ENCODE results near the gene ZNF644.

Gene ZNF644

GRCh38 chr1:90994461-90994860 is 27.4 kb downstream of the ZNF644 start:
- H2AFZ ChIP-seq (ENCODE audit: low read depth, low read length) = no peak overlapping the region
- H3K4me1 ChIP-seq (ENCODE audit: insufficient read depth, low read length) = no peaks in the 10 kb centered on the region
- H3K9me3 ChIP-seq (ENCODE audit: low read length) = peaks cover 41% of the 10 kb centered on the region
- peaks cover 13% of the 10 kb centered on the region for H3K36me3 ChIP-seq (ENCODE audit: insufficient read depth, low read length)
- no peak overlapping the region for H3K4me3 ChIP-seq (ENCODE audit: low read length)
- no peaks in the 10 kb centered on the region for H3K27me3 ChIP-seq (ENCODE audit: insufficient read depth, low read length)

DNA sequence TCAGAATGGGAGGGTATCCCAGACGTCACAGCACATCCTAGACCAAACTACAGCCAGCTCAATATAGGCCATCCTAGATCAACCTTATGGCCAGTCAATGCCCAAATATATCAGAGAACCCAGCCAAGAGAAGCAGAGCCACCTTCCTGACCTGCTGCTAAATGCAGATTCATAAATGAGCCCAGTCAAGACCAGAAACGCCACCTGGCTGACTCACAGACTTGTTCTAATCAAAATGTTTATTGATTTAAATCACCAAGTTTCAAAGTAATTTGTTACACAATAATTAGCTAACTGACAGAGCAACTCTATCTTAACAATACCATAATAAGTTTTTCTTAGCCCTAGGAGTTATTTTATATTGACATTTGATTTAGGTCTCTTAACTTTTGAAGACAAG is 28.6 kb downstream of the ZNF644 start:
- H3K27me3 ChIP-seq (ENCODE audit: insufficient read depth, low read length) = no peaks in the 10 kb centered on the region
- H3K4me3 ChIP-seq (ENCODE audit: low read length) = no peak overlapping the region
- peaks cover 47% of the 10 kb centered on the region for H3K9me3 ChIP-seq (ENCODE audit: low read length)
- H2AFZ ChIP-seq (ENCODE audit: low read depth, low read length) = no peak overlapping the region
- H3K36me3 ChIP-seq (ENCODE audit: insufficient read depth, low read length) = peaks cover 13% of the 10 kb centered on the region
- H3K4me1 ChIP-seq (ENCODE audit: insufficient read depth, low read length) = no peaks in the 10 kb centered on the region

DNA sequence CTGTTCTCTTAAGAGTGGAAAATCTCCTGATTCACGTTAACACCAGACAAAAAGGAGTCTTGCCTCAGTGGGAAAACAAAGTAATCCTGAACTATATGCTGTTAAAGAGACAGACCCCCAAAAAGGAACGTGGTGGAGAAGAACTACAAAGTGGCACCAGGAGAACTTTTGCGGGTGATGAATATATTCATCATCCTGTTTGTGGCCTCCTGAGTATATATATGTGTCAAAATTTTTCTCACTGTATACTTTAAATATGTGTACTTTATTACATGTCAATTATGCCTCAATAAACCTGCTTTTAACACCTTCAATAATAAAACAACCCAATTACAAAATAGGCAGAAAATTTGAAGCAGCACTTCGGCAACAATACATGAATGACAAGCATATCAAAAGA is 31.1 kb downstream of the ZNF644 start:
- H3K9me3 ChIP-seq (ENCODE audit: low read length) = peaks cover 37% of the 10 kb centered on the region

DNA sequence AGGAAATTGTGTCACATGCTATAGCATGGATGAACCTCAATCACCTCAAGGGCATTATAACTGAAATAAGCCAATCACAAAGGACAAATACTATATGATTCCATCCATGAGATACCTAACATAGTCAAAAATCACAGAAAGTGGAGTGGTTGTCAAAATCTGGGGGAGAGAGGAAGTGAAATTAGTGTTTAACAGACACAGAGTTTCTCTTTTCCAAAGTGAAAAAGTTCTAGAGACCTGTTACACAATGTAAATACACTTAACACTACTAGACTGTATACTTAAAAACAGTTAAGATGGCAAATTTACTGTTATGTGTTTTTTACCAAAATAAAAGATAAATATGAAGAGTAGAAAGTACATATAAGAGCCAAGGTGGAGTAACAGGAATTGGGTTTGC is 31.8 kb downstream of the ZNF644 start:
- Histone ChIP-seq H3K36me3 (ENCODE audit: insufficient read depth, low read length) (peaks cover 13% of the 10 kb centered on the region), H2AFZ (ENCODE audit: low read depth, low read length) (no peak overlapping the region), H3K9me3 (ENCODE audit: low read length) (peaks cover 37% of the 10 kb centered on the region), H3K27me3 (ENCODE audit: insufficient read depth, low read length) (no peaks in the 10 kb centered on the region), H3K4me3 (ENCODE audit: low read length) (no peak overlapping the region), H3K4me1 (ENCODE audit: insufficient read depth, low read length) (no peaks in the 10 kb centered on the region)

More for the DNA sequence above, 31.1 kb downstream of the ZNF644 start:
- Histone ChIP-seq H2AFZ (ENCODE audit: low read depth, low read length) (no peak overlapping the region), H3K36me3 (ENCODE audit: insufficient read depth, low read length) (peaks cover 13% of the 10 kb centered on the region), H3K4me3 (ENCODE audit: low read length) (no peak overlapping the region), H3K4me1 (ENCODE audit: insufficient read depth, low read length) (no peaks in the 10 kb centered on the region), H3K27me3 (ENCODE audit: insufficient read depth, low read length) (no peaks in the 10 kb centered on the region)

DNA sequence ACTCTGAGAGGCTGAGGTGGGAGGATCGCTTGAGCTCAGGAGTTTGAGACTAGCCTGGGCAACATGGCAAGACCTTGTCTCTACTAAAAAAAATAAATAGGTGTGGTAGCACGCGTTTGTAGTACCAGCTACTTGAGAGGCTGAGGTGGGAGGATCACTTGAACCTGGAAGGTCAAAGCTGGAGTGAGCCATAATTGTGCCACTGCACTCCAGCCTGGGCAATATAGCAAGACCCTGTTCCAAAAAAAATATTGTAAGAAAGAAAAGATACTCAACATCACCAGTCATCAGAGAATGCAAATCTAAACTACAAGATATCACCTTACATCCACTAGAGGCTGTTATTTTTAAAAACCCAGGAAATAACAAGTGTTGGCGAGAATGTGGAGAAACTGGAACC is 32.5 kb downstream of the ZNF644 start:
- H3K27me3 ChIP-seq (ENCODE audit: insufficient read depth, low read length) = no peaks in the 10 kb centered on the region
- peaks cover 13% of the 10 kb centered on the region for H3K36me3 ChIP-seq (ENCODE audit: insufficient read depth, low read length)
- peaks cover 34% of the 10 kb centered on the region for H3K9me3 ChIP-seq (ENCODE audit: low read length)
- H3K4me1 ChIP-seq (ENCODE audit: insufficient read depth, low read length) = no peaks in the 10 kb centered on the region
- H2AFZ ChIP-seq (ENCODE audit: low read depth, low read length) = no peak overlapping the region
- no peak overlapping the region for H3K4me3 ChIP-seq (ENCODE audit: low read length)

GRCh38 chr1:90987841-90988240 is 34.0 kb downstream of the ZNF644 start:
- H2AFZ ChIP-seq (ENCODE audit: low read depth, low read length) = no peak overlapping the region
- no peaks in the 10 kb centered on the region for H3K4me1 ChIP-seq (ENCODE audit: insufficient read depth, low read length)
- H3K36me3 ChIP-seq (ENCODE audit: insufficient read depth, low read length) = peaks cover 15% of the 10 kb centered on the region
- peaks cover 31% of the 10 kb centered on the region for H3K9me3 ChIP-seq (ENCODE audit: low read length)
- H3K27me3 ChIP-seq (ENCODE audit: insufficient read depth, low read length) = no peaks in the 10 kb centered on the region
- no peak overlapping the region for H3K4me3 ChIP-seq (ENCODE audit: low read length)

GRCh38 chr1:90986953-90987352 is 34.9 kb downstream of the ZNF644 start:
- Histone ChIP-seq H2AFZ (ENCODE audit: low read depth, low read length) (no peak overlapping the region), H3K4me1 (ENCODE audit: insufficient read depth, low read length) (no peaks in the 10 kb centered on the region), H3K4me3 (ENCODE audit: low read length) (no peak overlapping the region), H3K9me3 (ENCODE audit: low read length) (peaks cover 27% of the 10 kb centered on the region), H3K36me3 (ENCODE audit: insufficient read depth, low read length) (peaks cover 16% of the 10 kb centered on the region), H3K27me3 (ENCODE audit: insufficient read depth, low read length) (no peaks in the 10 kb centered on the region)

- H3K9me3 ChIP-seq (ENCODE audit: low read length) = peaks cover 6% of the 10 kb centered on the region
- H3K4me1 ChIP-seq (ENCODE audit: insufficient read depth, low read length) = no peaks in the 10 kb centered on the region
- H2AFZ ChIP-seq (ENCODE audit: low read depth, low read length) = no peak overlapping the region
- H3K27me3 ChIP-seq (ENCODE audit: insufficient read depth, low read length) = no peaks in the 10 kb centered on the region
- no peak overlapping the region for H3K4me3 ChIP-seq (ENCODE audit: low read length)
- H3K36me3 ChIP-seq (ENCODE audit: insufficient read depth, low read length) = peaks cover 36% of the 10 kb centered on the region
Observed at GRCh38 chr1:90977522-90977921, 44.3 kb downstream of the ZNF644 start.

GRCh38 chr1:90973897-90974798 is 47.7 kb downstream of the ZNF644 start:
- H3K27me3 ChIP-seq (ENCODE audit: insufficient read depth, low read length) = no peaks in the 10 kb centered on the region
- H3K4me3 ChIP-seq (ENCODE audit: low read length) = no peak overlapping the region
- no peak overlapping the region for H2AFZ ChIP-seq (ENCODE audit: low read depth, low read length)
- H3K4me1 ChIP-seq (ENCODE audit: insufficient read depth, low read length) = no peaks in the 10 kb centered on the region
- H3K36me3 ChIP-seq (ENCODE audit: insufficient read depth, low read length) = peaks cover 20% of the 10 kb centered on the region
- peaks cover 12% of the 10 kb centered on the region for H3K9me3 ChIP-seq (ENCODE audit: low read length)

DNA sequence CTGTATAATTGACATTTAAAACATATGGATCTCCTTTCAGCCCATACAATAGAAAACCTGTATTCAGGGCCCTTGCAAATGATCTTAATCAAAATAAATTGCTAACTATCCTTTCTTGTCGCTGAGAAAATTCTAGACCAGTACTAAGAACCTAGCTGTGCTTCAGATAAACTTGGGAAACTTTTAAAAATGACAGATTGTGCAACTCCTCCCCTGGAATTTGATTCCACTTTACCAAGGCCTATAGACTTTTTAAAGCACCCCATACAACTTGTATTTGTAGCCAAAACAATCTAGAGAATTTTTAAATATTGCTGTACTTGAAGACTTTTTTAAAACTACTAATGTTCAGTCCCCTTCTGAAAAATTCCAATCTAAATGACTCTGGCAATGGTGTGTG is 51.6 kb downstream of the ZNF644 start:
- Histone ChIP-seq H2AFZ (ENCODE audit: low read depth, low read length) (no peak overlapping the region), H3K36me3 (ENCODE audit: insufficient read depth, low read length) (peaks cover 9% of the 10 kb centered on the region), H3K27me3 (ENCODE audit: insufficient read depth, low read length) (no peaks in the 10 kb centered on the region), H3K4me3 (ENCODE audit: low read length) (no peak overlapping the region), H3K9me3 (ENCODE audit: low read length) (peaks cover 6% of the 10 kb centered on the region), H3K4me1 (ENCODE audit: insufficient read depth, low read length) (no peaks in the 10 kb centered on the region)

- no peak overlapping the region for H2AFZ ChIP-seq (ENCODE audit: low read depth, low read length)
- peaks cover 9% of the 10 kb centered on the region for H3K36me3 ChIP-seq (ENCODE audit: insufficient read depth, low read length)
- H3K4me1 ChIP-seq (ENCODE audit: insufficient read depth, low read length) = no peaks in the 10 kb centered on the region
Observed at GRCh38 chr1:90969241-90969640, 52.6 kb downstream of the ZNF644 start.

GRCh38 chr1:90964444-90965035 is 57.3 kb downstream of the ZNF644 start:
- Histone ChIP-seq H3K36me3 (ENCODE audit: insufficient read depth, low read length) (peaks cover 4% of the 10 kb centered on the region), H3K27me3 (ENCODE audit: insufficient read depth, low read length) (no peaks in the 10 kb centered on the region), H3K4me1 (ENCODE audit: insufficient read depth, low read length) (no peaks in the 10 kb centered on the region), H3K4me3 (ENCODE audit: low read length) (no peak overlapping the region), H3K9me3 (ENCODE audit: low read length) (peaks cover 6% of the 10 kb centered on the region), H2AFZ (ENCODE audit: low read depth, low read length) (no peak overlapping the region)

More at GRCh38 chr1:90969241-90969640, 52.6 kb downstream of the ZNF644 start:
- Histone ChIP-seq H3K4me3 (ENCODE audit: low read length) (no peak overlapping the region), H3K9me3 (ENCODE audit: low read length) (peaks cover 6% of the 10 kb centered on the region), H3K27me3 (ENCODE audit: insufficient read depth, low read length) (no peaks in the 10 kb centered on the region)

GRCh38 chr1:90963651-90964050 is 58.2 kb downstream of the ZNF644 start:
- no peaks in the 10 kb centered on the region for H3K27me3 ChIP-seq (ENCODE audit: insufficient read depth, low read length)
- peaks cover 7% of the 10 kb centered on the region for H3K36me3 ChIP-seq (ENCODE audit: insufficient read depth, low read length)
- no peak overlapping the region for H3K4me3 ChIP-seq (ENCODE audit: low read length)
- H2AFZ ChIP-seq (ENCODE audit: low read depth, low read length) = no peak overlapping the region
- H3K4me1 ChIP-seq (ENCODE audit: insufficient read depth, low read length) = no peaks in the 10 kb centered on the region
- H3K9me3 ChIP-seq (ENCODE audit: low read length) = peaks cover 7% of the 10 kb centered on the region
